GM19193 (cell line): Measurements from ENCODE around the gene CASP2.

Experiments used
- POLR2A ChIP-seq: IDR thresholded peaks from 4 replicates; pipeline ENCODE4 v1.6.1; 2011; ENCODE audit not compliant: insufficient read depth, insufficient read length; ENCODE audit errors: extremely low read depth

The CASP2 gene

DNA sequence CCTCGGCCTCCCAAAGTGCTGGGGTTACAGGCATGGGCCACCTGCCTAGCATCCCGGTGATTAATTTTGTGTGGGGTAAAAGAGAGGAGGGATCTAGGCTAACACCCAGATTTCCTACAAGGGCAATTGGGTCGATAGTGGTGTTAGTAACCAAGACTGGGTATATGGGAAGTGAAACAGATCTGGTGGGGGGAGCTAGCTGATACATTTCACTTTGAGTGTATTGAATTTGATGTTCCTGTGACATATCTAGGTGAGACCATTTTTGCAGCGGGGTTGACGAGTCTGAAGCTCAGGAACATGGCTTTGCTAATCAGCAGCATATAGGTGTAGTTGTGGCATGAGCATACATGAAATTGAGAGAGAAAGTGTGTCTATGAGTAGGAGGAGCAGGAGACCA lies 39.8 kb downstream of the CASP2 start:
- TF ChIP-seq POLR2A = no peak

DNA sequence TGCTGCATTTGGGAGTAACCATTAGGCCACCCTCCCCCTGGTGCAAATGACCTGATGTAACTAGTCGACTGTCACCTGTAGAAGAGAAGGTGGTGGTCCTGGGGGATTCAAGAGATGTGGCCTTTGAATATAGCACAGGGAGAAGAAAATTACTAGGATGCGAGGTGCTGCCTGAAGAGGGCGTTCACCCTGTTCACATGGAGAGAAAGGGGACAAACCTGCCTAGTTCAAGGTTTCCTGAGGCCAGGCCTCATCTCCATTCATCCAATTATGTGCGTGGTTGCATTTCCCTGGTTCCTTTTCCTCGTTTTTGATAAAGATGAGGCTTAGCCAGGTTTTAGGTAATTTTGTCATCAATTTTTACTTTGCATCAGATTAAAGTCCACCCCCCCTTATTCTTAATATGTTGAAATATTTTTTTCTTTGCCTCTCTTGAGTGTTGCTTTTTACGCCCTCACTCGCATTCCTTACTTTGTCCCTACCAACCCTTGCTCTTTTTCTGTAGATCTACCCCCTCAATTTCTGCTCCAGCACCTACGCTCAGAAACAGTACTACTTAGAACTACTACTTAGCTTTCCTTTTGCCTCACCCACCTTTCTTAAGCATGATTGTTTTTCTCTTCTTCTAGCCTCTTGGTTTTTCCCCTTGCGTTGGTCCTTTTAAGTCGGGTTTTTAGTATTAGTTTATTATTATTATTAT lies 41.5 kb downstream of the CASP2 start:
- no peak for TF ChIP-seq POLR2A

DNA sequence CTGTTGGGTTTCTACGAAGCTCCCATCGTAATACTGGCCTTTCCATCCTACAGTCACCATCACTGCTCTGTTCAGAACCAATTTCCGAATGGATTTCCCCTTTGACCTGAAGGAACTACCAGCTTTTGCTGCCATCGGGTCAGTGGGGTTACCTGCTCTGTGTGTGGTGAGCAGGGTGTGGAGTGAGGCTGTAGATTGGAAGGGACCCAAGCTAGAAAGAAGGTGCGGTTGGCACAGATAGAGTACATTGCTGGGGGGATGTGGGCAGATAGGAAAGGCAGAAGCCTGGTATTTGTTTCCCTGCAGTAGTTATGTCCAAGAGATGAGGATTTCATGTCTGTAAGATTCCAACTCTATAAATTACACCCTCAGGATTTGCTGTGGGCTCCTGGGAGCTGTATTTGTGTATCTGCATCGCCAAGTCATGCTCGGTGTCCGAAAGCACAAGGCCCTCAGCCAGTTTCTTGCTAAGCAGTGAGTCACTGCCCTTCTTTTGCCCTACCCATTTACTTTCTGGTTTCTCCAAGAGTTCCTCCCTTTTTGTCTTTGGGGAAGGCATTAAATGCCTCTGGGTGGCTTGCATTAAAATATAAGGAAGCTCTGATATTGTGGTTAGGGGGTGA lies 43.1 kb downstream of the CASP2 start:
- no peak for TF ChIP-seq POLR2A

DNA sequence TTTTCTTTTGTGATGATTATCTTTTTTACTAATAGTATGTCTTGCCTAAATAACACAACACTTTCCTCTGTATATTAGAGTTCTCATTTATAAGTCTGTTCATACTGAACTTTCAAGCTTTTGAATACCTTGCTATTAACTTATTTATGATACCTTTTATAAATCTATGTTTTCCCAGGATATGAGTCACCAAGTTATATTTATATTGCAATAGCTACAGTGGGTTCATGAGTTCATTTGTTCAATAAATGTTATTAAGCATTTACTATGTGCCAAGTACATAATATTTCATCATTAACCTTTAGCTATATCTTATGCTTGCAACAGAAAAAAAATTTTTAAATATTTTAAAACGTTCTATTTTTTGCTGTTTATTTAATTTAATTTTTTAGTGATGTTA lies 46.1 kb downstream of the CASP2 start:
- TF ChIP-seq POLR2A = no peak

DNA sequence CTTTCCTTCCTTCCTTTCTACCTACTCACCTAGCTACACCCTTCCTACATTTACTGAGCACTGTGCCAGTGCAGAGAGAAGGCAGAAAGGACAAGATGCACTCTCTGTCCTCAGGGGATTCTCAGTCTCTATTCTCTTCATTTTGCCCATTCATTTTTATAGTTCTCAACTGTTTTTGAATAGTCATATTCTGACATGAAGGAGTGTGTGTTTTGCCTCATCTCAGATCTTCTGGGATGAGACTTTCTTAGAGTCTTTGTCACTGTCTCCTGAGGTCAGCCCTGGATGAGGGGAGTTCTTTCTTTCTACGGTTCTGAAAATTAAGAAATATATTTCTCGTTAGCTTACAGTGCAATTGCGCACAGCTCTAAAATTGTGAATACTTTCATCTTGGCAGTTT lies 49.1 kb downstream of the CASP2 start:
- no peak for TF ChIP-seq POLR2A

DNA sequence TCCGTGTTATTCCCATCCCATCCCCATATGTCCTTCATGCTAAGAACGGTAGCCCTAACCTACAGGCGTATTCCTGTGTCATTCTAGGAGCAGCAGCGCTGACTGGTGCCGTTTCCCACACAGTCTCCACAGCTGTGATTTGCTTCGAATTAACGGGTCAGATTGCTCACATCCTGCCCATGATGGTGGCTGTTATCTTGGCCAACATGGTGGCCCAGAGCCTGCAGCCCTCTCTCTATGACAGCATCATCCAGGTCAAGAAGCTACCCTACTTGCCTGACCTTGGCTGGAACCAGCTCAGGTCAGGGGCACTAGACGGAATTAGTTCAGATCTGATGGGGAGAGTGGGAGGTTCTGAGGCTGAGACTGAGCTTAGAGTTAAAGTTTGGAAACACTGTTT lies 53.7 kb downstream of the CASP2 start:
- no peak for TF ChIP-seq POLR2A

GRCh38 chr7:143343596-143343995 lies 55.4 kb downstream of the CASP2 start:
- no peak for TF ChIP-seq POLR2A

DNA sequence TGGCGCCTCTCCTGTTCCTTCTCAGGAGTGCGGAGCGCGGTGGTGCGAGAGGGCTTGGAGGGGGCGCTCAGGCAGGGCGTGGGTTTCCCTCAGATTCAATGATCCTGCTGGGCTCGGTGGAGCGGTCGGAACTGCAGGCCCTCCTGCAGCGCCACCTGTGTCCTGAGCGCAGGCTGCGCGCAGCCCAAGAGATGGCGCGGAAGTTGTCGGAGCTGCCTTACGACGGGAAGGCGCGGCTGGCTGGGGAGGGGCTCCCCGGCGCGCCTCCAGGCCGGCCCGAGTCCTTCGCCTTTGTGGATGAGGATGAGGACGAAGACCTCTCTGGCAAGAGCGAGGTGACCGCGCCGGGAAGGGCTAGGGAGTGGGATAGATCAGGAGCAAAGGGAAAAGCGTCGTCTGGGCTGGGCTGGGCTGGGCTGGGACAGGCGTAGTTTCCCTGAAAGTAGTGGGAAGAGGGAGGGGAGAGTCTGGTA lies 57.3 kb downstream of the CASP2 start:
- no peak for TF ChIP-seq POLR2A

- TF ChIP-seq POLR2A = no peak
Measured at GRCh38 chr7:143346018-143346417, 57.9 kb downstream of the CASP2 start.

- no peak for TF ChIP-seq POLR2A
Measured at GRCh38 chr7:143347950-143348349, 59.8 kb downstream of the CASP2 start.

- TF ChIP-seq POLR2A = no peak
Measured at GRCh38 chr7:143351060-143351459, 62.9 kb downstream of the CASP2 start.

DNA sequence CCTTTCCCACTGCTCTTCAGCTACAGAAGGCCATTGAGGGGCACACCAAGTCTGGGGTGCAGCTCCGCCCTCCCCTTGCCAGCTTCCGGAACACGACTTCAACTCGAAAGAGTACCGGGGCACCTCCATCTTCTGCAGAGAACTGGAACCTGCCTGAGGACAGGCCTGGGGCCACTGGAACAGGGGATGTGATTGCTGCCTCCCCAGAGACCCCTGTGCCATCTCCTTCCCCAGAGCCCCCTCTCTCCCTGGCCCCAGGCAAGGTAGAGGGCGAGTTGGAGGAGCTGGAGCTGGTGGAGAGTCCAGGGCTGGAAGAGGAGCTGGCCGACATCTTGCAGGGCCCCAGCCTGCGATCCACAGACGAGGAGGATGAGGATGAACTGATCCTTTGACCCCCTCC lies 63.4 kb downstream of the CASP2 start:
- TF ChIP-seq POLR2A = no peak

- no peak for TF ChIP-seq POLR2A
Measured at GRCh38 chr7:143352531-143353002, 64.4 kb downstream of the CASP2 start.

DNA sequence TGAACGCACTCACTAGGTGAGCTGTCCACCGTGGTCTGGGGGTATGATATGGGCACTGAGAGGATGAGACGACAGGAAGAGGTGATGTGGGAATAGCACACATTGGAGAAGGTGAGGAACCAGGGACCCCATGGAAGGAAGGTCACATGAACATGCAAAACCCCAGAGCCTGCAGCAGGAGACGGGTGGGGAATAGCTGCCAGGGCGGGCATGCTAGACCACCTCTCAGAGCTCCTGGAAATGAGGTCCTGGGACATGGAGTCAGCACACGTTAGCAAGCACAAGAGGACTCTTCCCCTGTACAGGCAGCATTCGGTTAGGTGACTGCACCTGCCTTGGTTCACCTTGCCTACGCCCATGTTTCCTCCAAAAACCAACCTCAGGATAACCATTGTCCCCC lies 66.2 kb downstream of the CASP2 start:
- no peak for TF ChIP-seq POLR2A

GRCh38 chr7:143354965-143355364 lies 66.8 kb downstream of the CASP2 start:
- no peak for TF ChIP-seq POLR2A
